HG03108 (cell line): ENCODE results near the gene TRIM54.
"Not testable (repeated sequence)": the region's sequence is repeated elsewhere in the genome, so short reads cannot be mapped to it uniquely, and the experiment has no call there.

Experiments used
- ATAC-seq: cut with Tn5 transposase; IDR thresholded peaks from one replicate; pipeline ENCODE4 v1.9.1; 2021; ENCODE audit warnings: moderate library complexity; ENCODE audit not compliant: unreplicated experiment

TRIM54 gene

GRCh38 chr2:27281442-27281841, 787 bp upstream of the TRIM54 start:
- no peak for ATAC-seq

- ATAC-seq, result no peak
Measured at GRCh38 chr2:27282892-27283291, 663 bp downstream of the TRIM54 start.

GRCh38 chr2:27284996-27285395, 2.8 kb downstream of the TRIM54 start:
- no peak for ATAC-seq

GRCh38 chr2:27285481-27285880, 3.3 kb downstream of the TRIM54 start:
- no peak for ATAC-seq

GRCh38 chr2:27288610-27289009, 6.4 kb downstream of the TRIM54 start:
- ATAC-seq, result no peak

- ATAC-seq, result no peak
Measured at GRCh38 chr2:27290549-27290948, 8.3 kb downstream of the TRIM54 start.

GRCh38 chr2:27291865-27292264, 9.6 kb downstream of the TRIM54 start:
- ATAC-seq, result no peak

- no peak for ATAC-seq
Measured at GRCh38 chr2:27294928-27295327, 12.7 kb downstream of the TRIM54 start.

- ATAC-seq, result no peak
Measured at GRCh38 chr2:27296481-27296880, 14.3 kb downstream of the TRIM54 start.

- ATAC-seq, result no peak
Measured at GRCh38 chr2:27297195-27297594, 15.0 kb downstream of the TRIM54 start.

- ATAC-seq, result no peak
Measured at GRCh38 chr2:27298391-27299080, 16.3 kb downstream of the TRIM54 start.

- ATAC-seq, result not testable (repeated sequence)
Measured at GRCh38 chr2:27300606-27301005, 18.4 kb downstream of the TRIM54 start.

GRCh38 chr2:27303093-27304025, 21.1 kb downstream of the TRIM54 start:
- ATAC-seq, result no peak

- ATAC-seq, result no peak
Measured at GRCh38 chr2:27304488-27305240, 22.4 kb downstream of the TRIM54 start.

GRCh38 chr2:27305516-27305915, 23.3 kb downstream of the TRIM54 start:
- ATAC-seq, result no peak

GRCh38 chr2:27306136-27306535, 23.9 kb downstream of the TRIM54 start:
- ATAC-seq, result no peak

GRCh38 chr2:27306573-27307286, 24.5 kb downstream of the TRIM54 start:
- ATAC-seq, result no peak

- no peak for ATAC-seq
Measured at GRCh38 chr2:27307287-27307544, 25.0 kb downstream of the TRIM54 start.

GRCh38 chr2:27307545-27308358, 25.5 kb downstream of the TRIM54 start:
- ATAC-seq, result no peak

- ATAC-seq, result no peak
Measured at GRCh38 chr2:27308359-27308881, 26.2 kb downstream of the TRIM54 start, which contains the start of gene UCN. UCN (minus strand) TSS chr2:27308445; CDS start chr2:27307895, 550 bp downstream.
